DND-41 (cell line): ENCODE measurements around the gene DRD1.

Experiments used
- ATAC-seq: fragments of 200-7000 bp; cut with Tn5 transposase; 3 replicates; pipeline ENCODE4 v1.9.1; 2021; ENCODE audit warnings: low read depth; ENCODE audit not compliant: insufficient read depth
- DNase-seq: peaks from one replicate; pipeline ENCODE4 v3.0.0-alpha.2; 2020
- H2AFZ ChIP-seq: 2 replicates; pipeline ENCODE4 v1.6.0; 2012; ENCODE audit warnings: low read depth, low read length
- H3K27ac ChIP-seq: 2 replicates; pipeline ENCODE4 v1.5.1; 2012; ENCODE audit warnings: low read length, inconsistent platforms
- H3K27me3 ChIP-seq: fragments of 200-600 bp; sonication (generic); 2 replicates; pipeline ENCODE4 v1.6.0; 2012; ENCODE audit warnings: low read length, mild to moderate bottlenecking, inconsistent platforms; ENCODE audit not compliant: insufficient read depth, poor library complexity
- H3K36me3 ChIP-seq: 2 replicates; pipeline ENCODE4 v1.5.1; 2012; ENCODE audit warnings: low read length, inconsistent platforms; ENCODE audit not compliant: insufficient read depth
- H3K4me1 ChIP-seq: 2 replicates; pipeline ENCODE4 v1.5.1; 2012; ENCODE audit warnings: mild to moderate bottlenecking, low read length; ENCODE audit not compliant: insufficient read depth
- H3K4me2 ChIP-seq: 2 replicates; pipeline ENCODE4 v1.6.0; 2012; ENCODE audit warnings: mild to moderate bottlenecking, moderate library complexity, low read length, inconsistent platforms; ENCODE audit not compliant: insufficient read depth
- H3K4me3 ChIP-seq, 2 experiments: fragments of 200-600 bp in 1 of 2; shearing (Covaris generic) in 1 of 2; 2 replicates each; pipeline ENCODE4 v1.5.1; 2012 to 2016; ENCODE audit warnings: inconsistent platforms in 2 of 2, low read length in 2 of 2, mild to moderate bottlenecking in 2 of 2, low read depth in 1 of 2, moderate library complexity in 1 of 2
- H3K79me2 ChIP-seq: 2 replicates; pipeline ENCODE4 v1.6.0; 2012; ENCODE audit warnings: low read length, inconsistent platforms; ENCODE audit not compliant: insufficient read depth
- H3K9ac ChIP-seq: 2 replicates; pipeline ENCODE4 v1.6.0; 2012; ENCODE audit warnings: low read depth, mild to moderate bottlenecking, inconsistent platforms, low read length, moderate library complexity
- H3K9me3 ChIP-seq: 2 replicates; pipeline ENCODE4 v1.5.1; 2012; ENCODE audit warnings: low read length, moderate library complexity, mild to moderate bottlenecking, inconsistent platforms; ENCODE audit not compliant: insufficient read depth, severe bottlenecking
- H4K20me1 ChIP-seq: 2 replicates; pipeline ENCODE4 v1.6.0; 2012; ENCODE audit warnings: low read length; ENCODE audit not compliant: insufficient read depth
- CTCF ChIP-seq: IDR thresholded peaks from 2 replicates; pipeline ENCODE4 v1.5.1; 2012; ENCODE audit warnings: borderline replicate concordance, low read length, moderate library complexity, mild to moderate bottlenecking; ENCODE audit not compliant: poor library complexity, severe bottlenecking; ENCODE audit errors: extremely low read depth
- EZH2 ChIP-seq: IDR thresholded peaks from 3 replicates; pipeline ENCODE4 v1.6.1; 2012; ENCODE audit warnings: borderline replicate concordance, low read depth, mild to moderate bottlenecking, moderate library complexity, low read length, inconsistent platforms; ENCODE audit not compliant: severe bottlenecking

The DRD1 gene

GRCh38 chr5:175418251-175418650 is 25.7 kb downstream of the DRD1 start:
- H3K9ac ChIP-seq = no peak overlapping the region
- no peaks in the 10 kb centered on the region for H3K27me3 ChIP-seq
- no peak for DNase-seq
- no peaks in the 10 kb centered on the region for H3K36me3 ChIP-seq
- TF ChIP-seq CTCF (no peak), EZH2 (no peak)
- no peak overlapping the region for H2AFZ ChIP-seq
- H3K79me2 ChIP-seq = no peaks in the 10 kb centered on the region
- H3K27ac ChIP-seq = no peak overlapping the region
- no peak for ATAC-seq
- H3K4me2 ChIP-seq = no peak overlapping the region
- no peaks in the 10 kb centered on the region for H4K20me1 ChIP-seq
- H3K4me3 ChIP-seq = no peak overlapping the region
- no peaks in the 10 kb centered on the region for H3K4me1 ChIP-seq
- no peaks in the 10 kb centered on the region for H3K9me3 ChIP-seq

DNA sequence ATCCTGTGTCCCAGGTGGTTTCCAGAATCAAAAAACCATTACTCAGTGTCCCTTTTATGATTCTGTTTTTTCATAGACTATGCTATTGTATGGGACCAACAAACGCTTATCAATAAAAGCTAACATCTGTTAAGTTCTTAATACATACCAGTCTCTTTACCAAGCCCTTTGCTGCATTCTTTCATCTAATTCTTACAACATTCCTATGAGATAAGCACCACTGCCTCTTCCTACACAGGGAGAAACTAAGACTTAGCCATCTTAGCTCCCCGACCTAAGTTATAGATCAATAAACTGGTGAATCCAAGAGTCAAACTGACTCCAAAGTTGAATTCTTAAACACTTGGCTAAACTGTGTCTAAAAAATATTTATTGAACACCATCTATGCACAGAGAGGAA is 26.6 kb downstream of the DRD1 start:
- Histone ChIP-seq H3K79me2 (no peaks in the 10 kb centered on the region), H3K9ac (no peak overlapping the region), H3K4me1 (no peaks in the 10 kb centered on the region), H3K27ac (no peak overlapping the region), H3K27me3 (peaks cover 3% of the 10 kb centered on the region), H3K36me3 (no peaks in the 10 kb centered on the region), H3K4me2 (no peak overlapping the region), H3K4me3 (no peak overlapping the region), H2AFZ (no peak overlapping the region), H4K20me1 (no peaks in the 10 kb centered on the region), H3K9me3 (no peaks in the 10 kb centered on the region)
- TF ChIP-seq CTCF (no peak), EZH2 (no peak)
- ATAC-seq = no peak
- DNase-seq = no peak

GRCh38 chr5:175415303-175415702 is 28.7 kb downstream of the DRD1 start:
- TF ChIP-seq CTCF (no peak), EZH2 (no peak)
- ATAC-seq (no peak), DNase-seq (no peak)
- no peaks in the 10 kb centered on the region for H3K9me3 ChIP-seq
- H3K9ac ChIP-seq = no peak overlapping the region
- no peaks in the 10 kb centered on the region for H3K4me1 ChIP-seq
- no peaks in the 10 kb centered on the region for H3K79me2 ChIP-seq
- H3K27ac ChIP-seq = no peak overlapping the region
- no peak overlapping the region for H3K4me2 ChIP-seq
- H3K36me3 ChIP-seq = no peaks in the 10 kb centered on the region
- H3K4me3 ChIP-seq = no peak overlapping the region
- peaks cover 4% of the 10 kb centered on the region for H3K27me3 ChIP-seq
- H2AFZ ChIP-seq = no peak overlapping the region
- no peaks in the 10 kb centered on the region for H4K20me1 ChIP-seq

DNA sequence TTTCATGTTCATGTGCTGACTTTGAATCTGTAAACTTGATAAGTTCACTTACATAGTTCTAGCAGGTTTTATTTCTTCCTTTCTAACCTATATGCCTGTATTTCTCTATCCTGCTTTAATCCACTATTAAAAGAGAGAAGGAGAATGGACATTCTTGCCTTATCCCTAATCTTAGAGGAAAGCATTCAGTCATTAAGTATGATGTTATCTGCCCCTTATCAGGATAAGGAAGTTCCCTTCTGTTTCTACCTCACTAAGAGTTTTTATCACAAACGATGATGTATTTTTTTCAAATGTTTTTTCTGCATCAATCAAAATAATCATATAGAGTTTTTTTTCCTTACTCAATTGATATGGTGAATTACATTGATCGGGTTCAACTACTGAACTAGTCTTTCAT is 33.1 kb downstream of the DRD1 start:
- no peaks in the 10 kb centered on the region for H3K9me3 ChIP-seq
- H4K20me1 ChIP-seq = no peaks in the 10 kb centered on the region
- H3K79me2 ChIP-seq = no peaks in the 10 kb centered on the region
- no peak overlapping the region for H3K9ac ChIP-seq
- no peak overlapping the region for H3K4me3 ChIP-seq
- TF ChIP-seq EZH2 (no peak), CTCF (no peak)
- H3K4me1 ChIP-seq = no peaks in the 10 kb centered on the region
- no peaks in the 10 kb centered on the region for H3K36me3 ChIP-seq
- no peak overlapping the region for H2AFZ ChIP-seq
- no peak overlapping the region for H3K27ac ChIP-seq
- ATAC-seq (no peak), DNase-seq (no peak)
- no peak overlapping the region for H3K4me2 ChIP-seq
- H3K27me3 ChIP-seq = peaks cover 7% of the 10 kb centered on the region
